Measurements from ENCODE around the gene LGALS12. TPM values are rescaled to one million over a fixed set of nuclear protein-coding genes. Genes with fewer than 3 reads are reported as not detected.

LGALS12 gene
- total RNA-seq, 3 donors from 2014 or later (not counting 1 experiment from before 2014, with no cell fraction given) = 0.23 to 1.8 (median 0.38) TPM

GRCh38 chr11:63556404-63557013 lies 50.6 kb downstream of the LGALS12 start:
- Mint-ChIP-seq H3K4me1 (peaks cover 60 to 62% of the 10 kb centered on the region in 2 donors), H3K4me3 (no peak overlapping the region), H3K27ac (peak overlapping the region; percentile 39 to 98), H3K9me3 (no peaks in the 10 kb centered on the region), H3K27me3 (ENCODE audit: low read depth in 2 of 2) (no peaks in the 10 kb centered on the region), H3K36me3 (no peaks in the 10 kb centered on the region)
- no peak overlapping the region for H3K4me3 ChIP-seq (ENCODE audit: low read length)
- ATAC-seq (no peak), DNase-seq (no peak)
- TF ChIP-seq CTCF (IDR thresholded peaks at IDR 0.05) = no peak
- no peaks in the 10 kb centered on the region for H3K36me3 ChIP-seq (ENCODE audit: control insufficient read depth, insufficient read depth, low read length)
- peaks cover 51% of the 10 kb centered on the region for H3K4me1 ChIP-seq (ENCODE audit: control insufficient read depth, insufficient read depth, low read length)
- H3K9me3 ChIP-seq (ENCODE audit: control insufficient read depth, insufficient read depth, low read length) = no peaks in the 10 kb centered on the region
- no peak overlapping the region for H3K27ac ChIP-seq (ENCODE audit: low read length)
- intact Hi-C loops (cut with micrococcal nuclease) = no loop called here
- no peaks in the 10 kb centered on the region for H3K27me3 ChIP-seq (ENCODE audit: control insufficient read depth, insufficient read depth, low read length)
- WGBS (ENCODE audit: insufficient coverage) = 89% methylated on average over 7 of the region's 7 CpGs

- no peaks in the 10 kb centered on the region for H3K36me3 Mint-ChIP-seq
- Histone ChIP-seq H3K4me1 (ENCODE audit: control insufficient read depth, insufficient read depth, low read length) (peaks cover 41% of the 10 kb centered on the region), H3K36me3 (ENCODE audit: control insufficient read depth, insufficient read depth, low read length) (no peaks in the 10 kb centered on the region), H3K4me3 (ENCODE audit: low read length) (no peak overlapping the region), H3K9me3 (ENCODE audit: control insufficient read depth, insufficient read depth, low read length) (no peaks in the 10 kb centered on the region), H3K27me3 (ENCODE audit: control insufficient read depth, insufficient read depth, low read length) (no peaks in the 10 kb centered on the region), H3K27ac (ENCODE audit: low read length) (no peak overlapping the region)
- intact Hi-C loops (cut with micrococcal nuclease) = no loop called here
- no peak overlapping the region for H3K4me3 Mint-ChIP-seq
- TF ChIP-seq CTCF (IDR thresholded peaks at IDR 0.05) = no peak
- no peak for ATAC-seq
- DNase-seq = no peak
- 96% methylated on average over 7 of the region's 7 CpGs for WGBS (ENCODE audit: insufficient coverage)
- H3K27ac Mint-ChIP-seq = no peak overlapping the region
- H3K27me3 Mint-ChIP-seq (ENCODE audit: low read depth in 2 of 2) = no peaks in the 10 kb centered on the region
- H3K4me1 Mint-ChIP-seq = peaks cover 50 to 52% of the 10 kb centered on the region in 2 donors
- no peaks in the 10 kb centered on the region for H3K9me3 Mint-ChIP-seq
These were observed 51.7 kb downstream of the LGALS12 start for GRCh38 chr11:63557570-63557969.

- Histone ChIP-seq H3K27me3 (ENCODE audit: control insufficient read depth, insufficient read depth, low read length) (no peaks in the 10 kb centered on the region), H3K4me1 (ENCODE audit: control insufficient read depth, insufficient read depth, low read length) (peaks cover 41% of the 10 kb centered on the region), H3K27ac (ENCODE audit: low read length) (no peak overlapping the region), H3K36me3 (ENCODE audit: control insufficient read depth, insufficient read depth, low read length) (no peaks in the 10 kb centered on the region), H3K9me3 (ENCODE audit: control insufficient read depth, insufficient read depth, low read length) (no peaks in the 10 kb centered on the region), H3K4me3 (ENCODE audit: low read length) (no peak overlapping the region)
- H3K27me3 Mint-ChIP-seq (ENCODE audit: low read depth in 2 of 2) = no peaks in the 10 kb centered on the region
- WGBS (ENCODE audit: insufficient coverage) = 96% methylated on average over 7 of the region's 7 CpGs
- no peaks in the 10 kb centered on the region for H3K9me3 Mint-ChIP-seq
- H3K36me3 Mint-ChIP-seq = no peaks in the 10 kb centered on the region
- no peak for DNase-seq
- ATAC-seq = no peak
- intact Hi-C loops (cut with micrococcal nuclease) = no loop called here
- H3K4me3 Mint-ChIP-seq = no peak overlapping the region
- H3K4me1 Mint-ChIP-seq = peaks cover 42 to 44% of the 10 kb centered on the region in 2 donors
- no peak for TF ChIP-seq CTCF (IDR thresholded peaks at IDR 0.05)
- no peak overlapping the region for H3K27ac Mint-ChIP-seq
These were observed 52.7 kb downstream of the LGALS12 start for GRCh38 chr11:63558459-63559157.

Measured in natural killer cell (primary cell).